GM19193 (cell line): ENCODE data around the gene NOS3.

Source experiments
- POLR2A ChIP-seq: IDR thresholded peaks from 4 replicates; pipeline ENCODE4 v1.6.1; 2011; ENCODE audit not compliant: insufficient read depth, insufficient read length; ENCODE audit errors: extremely low read depth

Gene NOS3

GRCh38 chr7:151011097-151011409 is 20.2 kb downstream of the NOS3 start:
- TF ChIP-seq POLR2A, result no peak

DNA sequence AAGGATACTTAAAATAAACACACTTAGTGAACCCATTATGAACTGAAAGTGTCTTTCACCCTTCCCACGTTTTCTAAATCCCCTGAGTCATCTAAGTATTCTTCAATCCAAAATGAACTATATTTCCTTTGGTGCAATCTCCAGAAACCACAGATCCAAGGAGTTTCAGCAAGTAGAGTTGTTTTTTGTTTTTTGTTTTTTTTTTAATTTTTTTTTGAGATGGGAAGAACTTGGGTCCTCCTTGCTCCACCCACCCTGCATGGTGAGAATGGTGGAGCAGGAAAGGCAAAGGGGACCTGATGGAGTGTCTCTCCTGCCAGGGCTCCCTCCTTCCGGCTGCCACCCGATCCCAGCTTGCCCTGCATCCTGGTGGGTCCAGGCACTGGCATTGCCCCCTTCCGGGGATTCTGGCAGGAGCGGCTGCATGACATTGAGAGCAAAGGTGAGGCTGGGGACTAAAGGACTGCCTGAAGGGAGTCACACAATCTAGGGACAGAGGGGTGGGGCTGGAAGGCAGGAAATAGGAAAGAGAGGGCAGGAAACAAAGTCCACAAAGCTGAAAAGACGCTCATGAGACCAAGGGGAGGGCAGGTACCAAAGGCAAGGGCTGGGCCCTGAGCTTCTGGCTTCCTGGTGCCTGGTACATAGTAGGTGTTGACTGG is 21.3 kb downstream of the NOS3 start:
- TF ChIP-seq POLR2A, result no peak

- TF ChIP-seq POLR2A, result no peak
These were observed 22.1 kb downstream of the NOS3 start for GRCh38 chr7:151012911-151013347.

GRCh38 chr7:151013356-151013732 is 22.5 kb downstream of the NOS3 start:
- no peak for TF ChIP-seq POLR2A

DNA sequence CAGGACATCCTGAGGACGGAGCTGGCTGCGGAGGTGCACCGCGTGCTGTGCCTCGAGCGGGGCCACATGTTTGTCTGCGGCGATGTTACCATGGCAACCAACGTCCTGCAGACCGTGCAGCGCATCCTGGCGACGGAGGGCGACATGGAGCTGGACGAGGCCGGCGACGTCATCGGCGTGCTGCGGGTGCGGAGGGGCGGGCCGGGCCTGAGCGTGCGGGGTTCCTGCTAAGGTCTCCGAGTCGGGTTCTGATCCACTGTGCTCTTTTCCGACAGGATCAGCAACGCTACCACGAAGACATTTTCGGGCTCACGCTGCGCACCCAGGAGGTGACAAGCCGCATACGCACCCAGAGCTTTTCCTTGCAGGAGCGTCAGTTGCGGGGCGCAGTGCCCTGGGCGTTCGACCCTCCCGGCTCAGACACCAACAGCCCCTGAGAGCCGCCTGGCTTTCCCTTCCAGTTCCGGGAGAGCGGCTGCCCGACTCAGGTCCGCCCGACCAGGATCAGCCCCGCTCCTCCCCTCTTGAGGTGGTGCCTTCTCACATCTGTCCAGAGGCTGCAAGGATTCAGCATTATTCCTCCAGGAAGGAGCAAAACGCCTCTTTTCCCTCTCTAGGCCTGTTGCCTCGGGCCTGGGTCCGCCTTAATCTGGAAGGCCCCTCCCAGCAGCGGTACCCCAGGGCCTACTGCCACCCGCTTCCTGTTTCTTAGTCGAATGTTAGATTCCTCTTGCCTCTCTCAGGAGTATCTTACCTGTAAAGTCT is 23.1 kb downstream of the NOS3 start:
- no peak for TF ChIP-seq POLR2A

GRCh38 chr7:151014950-151015349 is 24.1 kb downstream of the NOS3 start:
- no peak for TF ChIP-seq POLR2A

DNA sequence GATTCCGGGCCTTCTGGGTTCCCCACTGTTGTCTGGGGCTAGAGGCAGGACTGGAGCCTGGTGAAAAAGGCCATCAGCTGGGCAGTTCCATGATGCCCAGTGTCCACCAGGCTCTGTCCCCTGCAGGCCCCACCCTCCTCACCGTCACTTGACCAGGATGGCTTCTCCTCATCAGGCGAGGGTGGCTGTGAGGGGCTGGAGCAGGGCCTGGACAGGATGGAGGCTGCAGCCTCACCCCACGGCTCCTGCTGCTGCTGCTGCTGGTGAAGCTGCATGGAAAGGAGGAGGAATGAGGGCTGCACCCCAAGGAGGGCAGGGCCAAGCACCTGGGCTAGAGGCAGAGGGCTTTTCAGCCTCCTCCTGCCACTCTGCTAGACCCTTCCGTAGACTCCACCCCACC is 25.1 kb downstream of the NOS3 start:
- no peak for TF ChIP-seq POLR2A

DNA sequence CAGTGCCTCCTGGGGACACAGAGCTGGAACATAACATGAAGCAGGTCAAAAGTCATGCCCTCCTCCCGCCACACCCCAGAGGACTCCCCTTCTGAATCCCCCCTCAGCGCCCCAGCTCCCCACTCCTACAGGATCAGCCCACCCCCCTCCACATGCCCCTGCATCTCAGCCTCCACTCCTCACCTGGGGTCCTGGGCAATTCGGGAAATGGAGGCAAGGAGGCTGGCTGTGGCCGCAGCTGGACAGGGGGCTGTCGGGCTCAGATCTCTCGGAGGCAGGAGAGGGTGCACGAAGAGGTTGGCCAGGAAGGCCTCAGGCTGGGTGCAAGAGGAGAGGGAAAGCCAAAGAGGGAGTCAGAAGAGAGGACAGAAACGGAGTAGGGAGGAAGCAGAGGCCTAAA is 25.7 kb downstream of the NOS3 start:
- no peak for TF ChIP-seq POLR2A

DNA sequence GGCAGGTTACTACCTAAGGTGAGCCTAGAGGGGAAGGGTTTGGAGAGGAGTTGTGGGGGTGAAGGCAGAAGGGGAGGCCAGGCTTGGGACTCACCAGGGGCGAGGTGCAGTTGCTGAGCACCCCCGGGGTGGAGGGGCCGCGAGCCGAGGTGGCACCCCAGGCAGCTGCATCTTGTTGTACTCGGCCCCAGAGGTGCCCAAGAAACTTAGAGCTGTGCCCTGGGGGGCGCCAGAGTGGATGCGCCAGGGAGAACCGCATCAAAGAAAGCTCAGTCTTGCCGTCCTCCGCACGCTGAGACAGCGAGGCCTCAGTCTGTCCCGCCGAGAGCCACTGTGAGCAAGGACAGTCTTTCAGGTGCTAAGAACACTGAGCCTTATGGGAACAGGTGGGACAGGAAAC is 26.1 kb downstream of the NOS3 start:
- no peak for TF ChIP-seq POLR2A

- TF ChIP-seq POLR2A, result no peak
These were observed 26.6 kb downstream of the NOS3 start for GRCh38 chr7:151017370-151017952.

GRCh38 chr7:151017953-151018420 is 27.2 kb downstream of the NOS3 start:
- TF ChIP-seq POLR2A, result no peak

DNA sequence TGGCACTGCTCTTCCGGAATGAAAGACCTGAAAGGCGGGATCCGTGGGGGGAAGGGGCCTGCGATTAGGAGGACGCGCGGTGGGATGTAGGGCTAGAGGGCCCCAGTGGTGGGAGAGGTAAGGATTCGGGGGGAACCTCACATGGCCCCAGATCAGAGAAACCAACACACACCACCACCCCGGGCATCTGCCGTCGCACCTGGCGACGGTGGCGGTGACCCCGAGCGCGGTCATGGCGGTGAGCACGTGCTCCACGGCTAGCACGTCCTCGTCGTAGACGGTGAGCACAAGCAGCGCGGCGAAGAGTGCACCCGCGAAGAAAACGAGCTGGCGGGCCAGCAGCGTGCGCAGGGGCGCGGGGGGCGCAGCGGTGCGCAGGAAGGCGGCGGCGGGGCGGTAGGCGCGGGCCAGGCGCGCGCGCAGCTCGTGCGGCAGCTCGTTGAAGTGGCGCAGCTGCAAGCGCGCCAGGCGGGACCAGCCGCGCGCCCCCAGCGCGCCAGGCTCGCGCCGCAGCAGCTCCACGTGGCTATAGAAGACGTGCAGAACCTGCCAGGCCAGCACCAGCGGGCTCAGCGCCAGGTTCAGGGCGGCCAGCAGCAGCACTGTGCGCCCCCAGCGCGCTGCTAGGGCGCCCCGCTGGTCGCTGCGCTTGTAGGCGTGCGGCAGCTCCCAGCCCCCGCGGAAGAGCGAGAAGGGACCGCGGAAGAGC is 27.8 kb downstream of the NOS3 start:
- TF ChIP-seq POLR2A, result no peak

DNA sequence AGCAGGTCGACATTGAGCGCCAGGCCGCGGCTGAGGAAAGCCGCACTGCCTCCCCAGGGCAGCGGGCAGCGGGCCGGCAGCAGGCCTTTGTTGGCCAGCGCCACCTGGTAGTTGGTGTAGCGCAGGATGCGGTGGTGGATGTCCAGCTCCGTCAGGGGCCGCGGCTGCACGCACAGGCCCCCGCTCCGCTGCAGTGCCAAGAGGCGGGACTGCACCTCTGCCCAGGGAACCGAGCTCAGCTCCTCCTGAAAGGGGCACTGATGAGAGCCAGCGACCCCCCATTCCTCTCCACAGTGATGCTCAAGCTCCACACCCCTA is 28.3 kb downstream of the NOS3 start:
- TF ChIP-seq POLR2A, result no peak

DNA sequence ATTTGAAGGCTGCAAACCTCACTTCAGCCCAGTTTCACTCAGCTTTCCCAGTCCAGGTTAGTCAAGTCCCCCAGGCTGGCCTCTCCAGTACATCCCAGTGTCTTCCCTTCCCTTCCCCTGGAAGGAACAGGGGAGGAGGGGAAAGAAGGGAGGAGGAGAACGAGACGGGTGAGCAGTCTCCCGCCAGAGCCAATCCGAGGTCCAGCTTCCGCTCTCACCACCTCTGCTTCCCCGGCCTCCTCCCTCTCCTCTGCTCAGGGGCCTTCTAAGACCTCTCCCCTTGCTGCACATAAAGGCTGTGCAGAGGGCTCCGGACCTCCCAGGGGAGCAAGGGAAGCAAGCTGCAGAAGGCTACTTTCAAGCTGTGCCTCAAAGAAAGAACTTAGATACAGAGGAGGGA is 29.4 kb downstream of the NOS3 start:
- no peak for TF ChIP-seq POLR2A

- TF ChIP-seq POLR2A, result no peak
These were observed 32.4 kb downstream of the NOS3 start for GRCh38 chr7:151023232-151023631.
